HG02840 (cell line): ENCODE data around the gene TMED5.
"Not testable (repeated sequence)": the region's sequence is repeated elsewhere in the genome, so short reads cannot be mapped to it uniquely, and the experiment has no call there.

Experiments used
- ATAC-seq: cut with Tn5 transposase; IDR thresholded peaks from one replicate; pipeline ENCODE4 v1.9.1; 2021; ENCODE audit warnings: mild to moderate bottlenecking, moderate library complexity, moderate number of reproducible peaks; ENCODE audit not compliant: unreplicated experiment, low FRiP score

Gene TMED5

DNA sequence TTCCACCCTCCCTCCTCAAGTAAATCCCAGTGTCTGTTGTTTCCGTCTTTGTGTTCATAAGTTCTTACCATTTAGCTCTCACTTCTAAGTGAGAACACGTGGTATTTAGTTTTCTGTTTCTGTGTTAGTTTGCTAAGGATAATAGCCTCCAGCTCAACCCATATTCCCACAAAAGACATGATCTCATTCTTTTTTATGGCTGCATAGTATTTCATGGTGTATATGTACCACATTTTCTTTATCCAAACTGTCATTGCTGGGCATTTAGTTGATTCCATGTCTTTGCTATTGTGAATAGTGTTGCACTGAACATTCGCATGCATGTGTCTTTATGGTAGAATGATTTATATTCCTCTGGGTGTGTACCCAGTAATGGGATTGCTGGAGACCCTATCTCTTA is 5.6 kb downstream of the TMED5 start:
- not testable (repeated sequence) for ATAC-seq

- no peak for ATAC-seq
Measured at GRCh38 chr1:93172778-93173177, 7.4 kb downstream of the TMED5 start.

DNA sequence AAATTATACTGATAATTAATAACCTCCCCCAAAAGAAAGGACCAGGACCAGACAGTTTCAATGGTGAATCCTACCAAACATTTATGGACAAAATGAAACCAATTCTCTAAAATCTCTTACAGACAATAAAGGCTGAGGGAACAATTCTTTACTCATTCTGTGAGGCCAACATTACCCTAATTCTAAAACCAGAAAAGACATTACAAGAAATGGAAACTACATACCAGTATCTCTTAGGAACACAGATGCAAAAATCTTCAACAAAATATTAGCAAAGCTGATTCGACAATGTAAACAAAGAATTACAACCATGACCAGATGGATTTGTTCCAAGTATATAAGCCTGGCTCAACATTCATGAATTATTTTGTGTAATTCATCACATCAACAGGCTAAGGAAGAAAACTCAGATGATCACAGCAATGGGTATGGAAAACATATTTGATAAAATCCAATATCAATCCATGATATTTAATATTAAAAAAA is 8.6 kb downstream of the TMED5 start:
- ATAC-seq: no peak

DNA sequence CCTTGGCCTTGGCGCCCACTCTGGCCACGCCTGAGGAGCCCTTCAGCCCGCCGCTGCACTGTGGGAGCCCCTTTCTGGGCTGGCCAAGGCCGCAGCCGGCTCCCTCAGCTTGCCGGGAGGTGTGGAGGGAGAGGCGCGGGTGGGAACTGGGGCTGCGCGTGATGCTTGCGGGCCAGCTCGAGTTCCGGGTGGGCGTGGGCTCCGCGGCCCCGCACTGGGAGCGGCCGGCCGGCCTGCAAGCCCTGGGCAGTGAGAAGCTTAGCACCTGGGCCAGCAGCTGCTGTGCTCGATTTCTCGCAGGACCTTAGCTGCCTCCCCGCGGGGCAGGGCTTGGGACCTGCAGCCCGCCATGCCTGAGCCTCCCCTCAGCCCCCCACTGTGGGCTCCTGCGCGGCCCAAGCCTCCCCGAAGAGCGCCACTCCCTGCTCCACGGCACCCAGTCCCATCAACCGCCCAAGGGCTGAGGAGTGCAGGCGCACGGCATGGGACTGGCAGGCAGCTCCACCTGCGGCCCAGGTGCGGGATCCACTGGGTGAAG is 10.0 kb downstream of the TMED5 start:
- ATAC-seq: not testable (repeated sequence)

DNA sequence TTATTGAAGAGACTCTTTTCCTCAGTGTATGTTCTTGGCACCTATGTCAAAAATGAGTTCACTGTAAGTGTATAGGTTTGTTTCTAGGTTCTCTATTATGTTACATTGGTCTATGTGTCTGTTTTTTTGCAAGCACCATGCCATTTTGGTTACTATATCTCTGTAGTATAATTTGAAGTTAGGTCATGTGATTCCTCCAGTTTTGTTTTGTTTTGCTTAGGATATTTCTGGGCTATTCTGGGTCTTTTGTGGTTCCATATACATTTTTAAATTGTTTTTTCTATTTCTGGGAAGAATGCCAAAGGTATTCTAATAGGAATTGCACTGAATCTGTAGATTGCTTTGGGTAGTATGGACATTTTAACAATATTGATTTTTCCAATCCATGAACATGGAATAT is 13.2 kb downstream of the TMED5 start:
- no peak for ATAC-seq

DNA sequence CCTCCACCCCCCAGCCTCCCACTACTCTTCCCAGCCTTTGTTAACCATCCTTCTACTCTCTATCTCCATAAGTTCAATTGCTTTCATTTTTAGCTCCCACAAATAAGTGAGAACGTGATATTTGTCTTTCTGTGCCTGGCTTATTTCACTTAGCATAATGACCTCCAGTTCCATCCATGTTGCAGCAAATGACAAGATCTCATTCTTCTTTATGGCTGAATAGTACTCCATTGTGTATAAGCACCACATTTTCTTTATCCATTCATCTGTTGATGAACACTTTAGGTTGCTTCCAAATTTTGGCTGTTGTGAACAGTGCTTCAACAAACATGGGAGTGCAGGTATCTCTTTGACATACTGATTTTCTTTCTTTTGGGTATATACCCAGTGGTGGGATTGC is 14.3 kb downstream of the TMED5 start:
- ATAC-seq: not testable (repeated sequence)

DNA sequence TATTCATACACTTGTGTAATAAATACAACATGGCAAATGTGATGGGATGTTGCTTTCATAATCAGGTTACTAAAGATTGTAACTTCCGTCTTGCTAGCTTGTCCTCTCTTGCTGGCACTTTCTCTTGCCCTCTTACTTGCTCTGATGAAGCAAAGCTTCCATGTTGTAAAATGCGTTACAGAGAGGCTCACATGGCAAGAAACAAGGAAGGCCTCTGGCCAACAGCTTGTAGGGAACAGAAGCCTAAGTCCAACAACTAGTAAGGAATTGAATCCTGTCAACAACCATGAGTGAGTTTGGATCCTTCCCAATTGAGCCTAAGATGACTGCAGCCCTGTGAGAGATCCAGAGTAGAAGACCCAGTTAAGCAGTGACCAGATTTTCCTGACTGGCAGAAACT is 15.4 kb downstream of the TMED5 start:
- no peak for ATAC-seq

DNA sequence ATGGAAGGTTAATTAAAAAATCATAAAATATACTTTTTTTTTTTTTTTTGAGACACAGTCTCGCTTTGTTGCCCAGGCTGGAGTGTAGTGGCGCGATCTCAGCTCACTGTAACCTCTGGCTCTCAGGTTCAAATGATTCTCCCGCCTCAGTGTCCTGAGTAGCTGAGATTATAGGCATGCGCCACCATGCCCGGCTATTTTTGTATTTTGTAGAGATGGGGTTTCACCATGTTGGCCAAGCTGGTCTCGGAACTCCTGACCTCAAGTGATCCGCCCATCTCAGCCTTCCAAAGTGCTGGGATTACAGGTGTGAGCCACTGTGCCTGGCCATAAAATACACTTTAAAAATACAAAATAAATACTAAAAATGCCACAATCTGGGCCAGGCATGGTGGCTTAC is 16.9 kb downstream of the TMED5 start:
- not testable (repeated sequence) for ATAC-seq

- no peak for ATAC-seq
Measured at GRCh38 chr1:93159337-93159736, 20.9 kb downstream of the TMED5 start.

GRCh38 chr1:93155335-93155734 is 24.9 kb downstream of the TMED5 start:
- no peak for ATAC-seq

DNA sequence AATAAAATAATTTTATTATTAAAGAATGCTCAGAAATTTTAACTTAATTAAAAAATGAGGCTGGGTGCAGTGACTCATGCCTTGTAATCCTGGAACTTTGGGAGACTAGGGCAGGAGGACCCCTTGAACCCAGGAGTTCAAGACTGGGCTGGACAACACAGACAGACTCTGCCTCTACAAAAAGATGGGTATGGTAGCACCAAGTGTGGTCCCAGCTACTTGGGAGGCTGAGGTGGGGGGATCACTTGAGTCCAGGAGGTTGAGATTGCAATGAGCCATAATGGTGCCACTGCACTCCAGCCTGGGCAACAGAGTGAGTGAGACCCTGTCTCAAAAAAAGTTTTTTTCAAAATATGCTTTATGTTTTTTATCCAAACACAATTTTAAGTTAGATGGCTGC is 25.3 kb downstream of the TMED5 start:
- ATAC-seq: no peak

- ATAC-seq: no peak
Measured at GRCh38 chr1:93152835-93153234, 27.4 kb downstream of the TMED5 start.

DNA sequence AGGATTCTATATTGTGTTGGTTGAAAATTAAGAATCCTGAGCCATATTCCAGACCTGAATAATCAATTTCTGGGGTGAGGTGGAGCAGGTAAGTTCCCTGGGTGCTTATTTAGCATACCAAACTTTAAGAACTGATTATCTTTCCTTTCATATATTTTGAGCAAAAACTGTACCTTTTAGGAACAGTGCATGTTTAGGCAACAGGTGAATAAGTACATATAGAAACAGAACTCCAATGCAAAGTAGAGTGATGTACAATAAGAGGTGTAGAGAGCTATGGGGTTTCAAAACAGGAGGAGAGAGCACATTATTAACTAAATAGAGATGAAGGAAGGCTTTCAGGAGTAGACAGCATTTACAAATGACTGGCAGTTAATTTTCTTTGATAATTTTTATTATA is 28.7 kb downstream of the TMED5 start:
- ATAC-seq: no peak

DNA sequence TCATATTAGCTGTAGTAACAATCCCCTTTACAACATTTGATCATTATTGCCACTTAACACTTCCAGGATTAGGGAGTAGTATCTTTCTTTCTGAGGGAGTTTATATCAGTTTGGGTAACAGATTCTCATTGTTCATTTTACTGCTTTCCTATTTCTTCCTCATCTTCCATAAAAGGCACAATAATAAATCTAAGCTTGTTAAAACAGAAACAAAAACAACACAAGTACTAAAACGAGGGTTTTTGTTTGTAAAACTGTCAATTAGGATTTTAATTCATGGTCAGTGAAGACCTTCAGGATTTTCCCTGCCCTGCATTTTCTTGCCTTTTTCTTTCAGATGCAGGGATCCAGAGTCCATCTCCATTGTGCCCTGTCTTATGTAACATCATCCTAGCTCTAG is 29.5 kb downstream of the TMED5 start:
- ATAC-seq: no peak

- ATAC-seq: no peak
Measured at GRCh38 chr1:93148001-93148400, 32.2 kb downstream of the TMED5 start.

GRCh38 chr1:93143769-93144168 is 36.4 kb downstream of the TMED5 start:
- no peak for ATAC-seq

- ATAC-seq: no peak
Measured at GRCh38 chr1:93143136-93143535, 37.1 kb downstream of the TMED5 start.

DNA sequence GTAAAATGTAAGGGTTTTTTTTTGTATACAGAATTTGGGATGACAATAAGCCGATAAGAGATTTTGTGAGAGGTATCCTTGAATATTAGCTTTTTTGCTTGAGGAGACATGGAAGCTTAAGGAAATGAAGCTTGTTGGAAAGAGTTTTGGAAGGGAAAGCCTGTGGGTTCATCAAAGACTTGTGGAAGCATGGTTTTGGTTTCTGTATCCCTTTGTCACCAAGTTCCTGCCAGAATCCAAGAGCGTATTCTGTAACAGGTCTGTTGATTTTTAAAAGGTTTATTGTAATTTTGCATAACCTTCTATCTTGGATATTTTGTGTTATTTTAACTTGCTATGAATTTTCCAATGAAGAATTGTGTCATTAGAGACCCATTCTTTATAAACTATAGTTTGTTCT is 38.1 kb downstream of the TMED5 start:
- ATAC-seq: no peak

DNA sequence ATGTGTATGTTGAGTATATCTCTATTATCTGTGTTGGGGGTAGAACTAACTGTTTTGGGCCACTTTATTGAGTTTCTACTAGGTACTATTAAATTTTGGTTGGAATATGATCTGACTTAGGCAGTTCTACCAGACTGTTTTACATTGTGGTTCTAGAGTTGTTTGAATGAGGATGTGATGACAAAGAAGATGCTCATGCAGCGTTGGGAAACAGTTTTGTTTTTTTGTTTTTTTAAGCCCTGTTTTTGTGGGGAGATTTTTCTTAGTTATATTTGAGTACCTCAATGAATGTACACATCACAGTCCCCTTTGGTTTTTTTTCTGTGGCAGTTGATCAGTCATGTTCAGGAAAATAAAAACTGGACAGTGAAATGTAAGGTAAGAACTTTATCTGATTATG is 40.1 kb downstream of the TMED5 start:
- no peak for ATAC-seq

DNA sequence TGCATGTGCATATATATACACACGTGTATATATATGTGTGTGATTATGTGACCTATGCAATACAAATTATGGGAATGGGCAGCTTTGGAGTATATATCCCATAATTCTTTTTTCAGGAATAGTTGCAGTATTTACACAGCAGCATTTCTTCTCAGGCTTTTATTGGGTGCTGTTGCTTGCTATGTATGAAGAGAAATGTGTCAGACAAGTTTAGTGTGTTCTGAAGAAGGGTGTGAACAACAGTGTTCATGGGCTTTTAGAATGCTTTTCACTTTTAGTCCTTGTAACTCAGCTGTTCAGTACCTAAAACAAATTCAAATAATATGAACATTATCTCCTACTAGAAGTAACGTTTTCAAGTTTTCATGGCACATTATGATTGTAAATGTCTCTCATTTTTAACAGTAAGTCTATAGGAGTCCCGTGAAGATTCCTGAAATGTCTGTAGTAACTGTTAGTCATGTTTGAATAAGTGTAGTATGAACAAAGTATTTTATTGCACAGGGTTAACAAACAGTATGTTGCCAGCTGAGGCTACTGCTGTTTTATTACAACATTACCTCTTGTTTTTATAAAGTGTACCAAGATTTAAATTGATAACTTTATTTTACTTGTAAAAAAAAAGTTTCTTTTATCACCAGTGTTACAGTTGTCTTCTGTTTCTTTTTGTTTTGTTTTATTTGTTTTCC is 42.5 kb downstream of the TMED5 start:
- no peak for ATAC-seq

DNA sequence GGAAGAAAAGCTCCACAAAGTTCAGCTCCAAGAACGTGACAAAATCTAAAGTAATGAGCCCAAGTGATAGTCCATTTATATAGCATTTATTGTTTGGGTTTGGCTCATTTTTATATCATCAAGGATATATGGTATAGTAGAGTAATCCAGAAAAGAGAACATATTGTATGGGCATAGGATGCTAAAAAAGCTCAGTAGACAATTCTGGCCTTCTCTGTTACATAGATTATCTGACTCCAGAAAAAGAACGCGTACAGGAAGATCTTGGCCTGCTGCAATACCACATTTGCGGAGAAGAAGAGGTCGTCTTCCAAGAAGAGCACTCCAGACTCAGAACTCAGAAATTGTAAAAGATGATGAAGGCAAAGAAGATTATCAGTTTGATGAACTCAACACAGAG is 43.8 kb downstream of the TMED5 start:
- ATAC-seq: no peak

GRCh38 chr1:93132638-93133037 is 47.6 kb downstream of the TMED5 start:
- no peak for ATAC-seq
